ENCODE results near the gene CAPZB.

The CAPZB gene

GRCh38 chr1:19405761-19406487 is 79.4 kb downstream of the CAPZB start:
- peak; percentile 87 for DNase-seq (ENCODE audit: low read depth, low spot score)

- DNase-seq (ENCODE audit: low read depth, low spot score): peak; percentile 53
These were observed 80.1 kb downstream of the CAPZB start for GRCh38 chr1:19405195-19405760.

- no peak for DNase-seq (ENCODE audit: low read depth, low spot score)
These were observed 80.6 kb downstream of the CAPZB start for GRCh38 chr1:19404748-19405147.

GRCh38 chr1:19403256-19403655 is 82.1 kb downstream of the CAPZB start:
- no peak for DNase-seq (ENCODE audit: low read depth, low spot score)

GRCh38 chr1:19402031-19402813 is 83.1 kb downstream of the CAPZB start:
- no peak for DNase-seq (ENCODE audit: low read depth, low spot score)

- DNase-seq (ENCODE audit: low read depth, low spot score): no peak
These were observed 83.8 kb downstream of the CAPZB start for GRCh38 chr1:19401535-19401889.

- peak; percentile 57 for DNase-seq (ENCODE audit: low read depth, low spot score)
These were observed 84.3 kb downstream of the CAPZB start for GRCh38 chr1:19400875-19401534.

- DNase-seq (ENCODE audit: low read depth, low spot score): peak; percentile 87
These were observed 85.1 kb downstream of the CAPZB start for GRCh38 chr1:19400192-19400611.

GRCh38 chr1:19398309-19398760 is 87.0 kb downstream of the CAPZB start:
- DNase-seq (ENCODE audit: low read depth, low spot score): peak; percentile 97

GRCh38 chr1:19397217-19397945 is 88.0 kb downstream of the CAPZB start:
- no peak for DNase-seq (ENCODE audit: low read depth, low spot score)

- no peak for DNase-seq (ENCODE audit: low read depth, low spot score)
These were observed 89.1 kb downstream of the CAPZB start for GRCh38 chr1:19396280-19396679.

- peak; percentile 49 for DNase-seq (ENCODE audit: low read depth, low spot score)
These were observed 89.6 kb downstream of the CAPZB start for GRCh38 chr1:19395678-19396192.

- no peak for DNase-seq (ENCODE audit: low read depth, low spot score)
These were observed 92.3 kb downstream of the CAPZB start for GRCh38 chr1:19393046-19393445.

- DNase-seq (ENCODE audit: low read depth, low spot score): no peak
These were observed 93.1 kb downstream of the CAPZB start for GRCh38 chr1:19392221-19392620.

- DNase-seq (ENCODE audit: low read depth, low spot score): no peak
These were observed 93.8 kb downstream of the CAPZB start for GRCh38 chr1:19391596-19391981.

- DNase-seq (ENCODE audit: low read depth, low spot score): peak; percentile 79
These were observed 94.3 kb downstream of the CAPZB start for GRCh38 chr1:19390901-19391595.

- no peak for DNase-seq (ENCODE audit: low read depth, low spot score)
These were observed 95.0 kb downstream of the CAPZB start for GRCh38 chr1:19390166-19390850.

- peak; percentile 56 for DNase-seq (ENCODE audit: low read depth, low spot score)
These were observed 96.4 kb downstream of the CAPZB start for GRCh38 chr1:19388980-19389379.

- no peak for DNase-seq (ENCODE audit: low read depth, low spot score)
These were observed 98.3 kb downstream of the CAPZB start for GRCh38 chr1:19387045-19387467.
